ENCODE measurements around the gene QDPR.

- TF ChIP-seq EP300 (IDR thresholded peaks at IDR 0.05): no peak
- no peak for TF ChIP-seq CTCF (IDR thresholded peaks at IDR 0.05)
- no peak for TF ChIP-seq POLR2A (IDR thresholded peaks at IDR 0.05)
Observed at GRCh38 chr4:17517664-17518063, 5.8 kb upstream of the QDPR start.

Measured in ovary (tissue), 3 donors.